K562 (cell line): ENCODE data around the gene TENM4.

Experiments
- ZNF445 ChIP-seq: fragments of 250-450 bp; sonication (Bioruptor Pico); IDR thresholded peaks from 2 replicates; pipeline ENCODE4 v1.4.0; 2020; ENCODE audit warnings: low read depth, mild to moderate bottlenecking, moderate library complexity
- ZNF699 ChIP-seq: fragments of 250-450 bp; sonication (Bioruptor Pico); IDR thresholded peaks from 2 replicates; pipeline ENCODE4 v1.8.0; 2021; ENCODE audit warnings: mild to moderate bottlenecking, moderate library complexity; ENCODE audit not compliant: insufficient replicate concordance
- TF ChIP-seq, protein P1 (sequence below), 2 experiments: fragments of 450-650 bp in 1 of 2; sonication (generic) in 1 of 2; formaldehyde crosslinking in 1 of 2; IDR thresholded peaks in 1 of 2; conservative IDR thresholded peaks in 1 of 2; 2 replicates each; pipeline versions ENCODE4 v1.6.1 to v1.8.1; 2016 to 2023; ENCODE audit warnings: mild to moderate bottlenecking in 2 of 2, moderate library complexity in 2 of 2, inconsistent platforms in 1 of 2, missing genetic modification reagents in 1 of 2

DNA sequence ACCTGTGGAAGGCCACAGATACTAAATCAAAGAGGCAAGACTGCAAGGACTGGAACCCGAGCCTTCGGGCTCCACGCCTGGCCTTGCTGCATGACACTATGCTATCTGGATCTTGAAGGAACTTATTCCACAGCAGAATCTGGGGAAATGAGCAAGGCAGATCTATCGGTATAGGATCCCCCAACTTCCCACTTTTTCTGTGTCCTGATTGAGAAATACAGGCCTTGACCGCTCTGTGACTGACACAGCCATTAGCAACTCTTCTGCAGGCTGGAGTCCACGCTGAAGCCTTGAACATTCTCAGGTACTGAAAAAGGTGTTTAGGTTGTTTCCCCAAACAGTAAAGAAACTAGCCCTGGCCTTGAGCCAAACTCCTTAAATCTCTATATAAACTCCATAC lies 625.0 kb downstream of the TENM4 start:
- no peak for TF ChIP-seq ZNF445 (CRISPR knock-in tag)
- TF ChIP-seq ZNF699: no peak
- TF ChIP-seq, protein P1, sequence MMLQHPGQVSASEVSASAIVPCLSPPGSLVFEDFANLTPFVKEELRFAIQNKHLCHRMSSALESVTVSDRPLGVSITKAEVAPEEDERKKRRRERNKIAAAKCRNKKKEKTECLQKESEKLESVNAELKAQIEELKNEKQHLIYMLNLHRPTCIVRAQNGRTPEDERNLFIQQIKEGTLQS (IDR thresholded peaks at IDR 0.05): no peak
- TF ChIP-seq, protein P1 (CRISPR knock-in tag; conservative IDR thresholded peaks at IDR 0.05): no peak
